GM13976 (cell line): ENCODE results near the gene SEMA5A.

ENCODE experiments used
- DNase-seq: peaks from one replicate; pipeline ENCODE4 v3.0.0; 2012; ENCODE audit warnings: low spot score
- in situ Hi-C: fragments of 300-500 bp; cut with MboI; formaldehyde crosslinking; loops from one replicate; pipeline ENCODE4 v1.12.0; 2022; ENCODE audit warnings: low sequenced_read_pairs, mixed read lengths, inconsistent platforms; ENCODE audit not compliant: unreplicated experiment
- TF ChIP-seq, protein P1 (sequence below): IDR thresholded peaks from 2 replicates; pipeline ENCODE4 v1.5.1; 2012; ENCODE audit warnings: borderline replicate concordance, mild to moderate bottlenecking; ENCODE audit not compliant: insufficient read depth; ENCODE audit errors: extremely low read depth, missing control alignments, control extremely low read depth

The SEMA5A gene

DNA sequence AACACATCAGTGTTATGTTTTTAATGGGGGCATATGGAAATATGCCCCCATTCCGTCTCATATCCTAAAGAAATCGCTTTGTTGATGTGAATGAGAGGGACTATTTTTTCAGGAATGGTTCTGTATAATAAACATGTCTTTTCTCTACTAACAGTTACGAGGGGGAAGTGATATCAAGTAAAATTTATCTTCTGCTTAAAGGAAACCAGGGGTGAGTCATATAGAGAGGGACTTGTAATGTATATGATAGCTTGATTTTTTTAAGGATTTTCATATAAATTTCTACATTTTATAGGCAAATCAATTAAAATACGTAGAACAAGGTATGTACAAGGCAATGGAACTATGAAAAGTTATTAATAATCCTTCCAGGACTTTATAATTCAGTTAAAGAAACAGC, 207.1 kb downstream of the SEMA5A start:
- TF ChIP-seq, protein P1, sequence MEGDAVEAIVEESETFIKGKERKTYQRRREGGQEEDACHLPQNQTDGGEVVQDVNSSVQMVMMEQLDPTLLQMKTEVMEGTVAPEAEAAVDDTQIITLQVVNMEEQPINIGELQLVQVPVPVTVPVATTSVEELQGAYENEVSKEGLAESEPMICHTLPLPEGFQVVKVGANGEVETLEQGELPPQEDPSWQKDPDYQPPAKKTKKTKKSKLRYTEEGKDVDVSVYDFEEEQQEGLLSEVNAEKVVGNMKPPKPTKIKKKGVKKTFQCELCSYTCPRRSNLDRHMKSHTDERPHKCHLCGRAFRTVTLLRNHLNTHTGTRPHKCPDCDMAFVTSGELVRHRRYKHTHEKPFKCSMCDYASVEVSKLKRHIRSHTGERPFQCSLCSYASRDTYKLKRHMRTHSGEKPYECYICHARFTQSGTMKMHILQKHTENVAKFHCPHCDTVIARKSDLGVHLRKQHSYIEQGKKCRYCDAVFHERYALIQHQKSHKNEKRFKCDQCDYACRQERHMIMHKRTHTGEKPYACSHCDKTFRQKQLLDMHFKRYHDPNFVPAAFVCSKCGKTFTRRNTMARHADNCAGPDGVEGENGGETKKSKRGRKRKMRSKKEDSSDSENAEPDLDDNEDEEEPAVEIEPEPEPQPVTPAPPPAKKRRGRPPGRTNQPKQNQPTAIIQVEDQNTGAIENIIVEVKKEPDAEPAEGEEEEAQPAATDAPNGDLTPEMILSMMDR = no peak
- DNase-seq = no peak
- in situ Hi-C loops = no loop called here

DNA sequence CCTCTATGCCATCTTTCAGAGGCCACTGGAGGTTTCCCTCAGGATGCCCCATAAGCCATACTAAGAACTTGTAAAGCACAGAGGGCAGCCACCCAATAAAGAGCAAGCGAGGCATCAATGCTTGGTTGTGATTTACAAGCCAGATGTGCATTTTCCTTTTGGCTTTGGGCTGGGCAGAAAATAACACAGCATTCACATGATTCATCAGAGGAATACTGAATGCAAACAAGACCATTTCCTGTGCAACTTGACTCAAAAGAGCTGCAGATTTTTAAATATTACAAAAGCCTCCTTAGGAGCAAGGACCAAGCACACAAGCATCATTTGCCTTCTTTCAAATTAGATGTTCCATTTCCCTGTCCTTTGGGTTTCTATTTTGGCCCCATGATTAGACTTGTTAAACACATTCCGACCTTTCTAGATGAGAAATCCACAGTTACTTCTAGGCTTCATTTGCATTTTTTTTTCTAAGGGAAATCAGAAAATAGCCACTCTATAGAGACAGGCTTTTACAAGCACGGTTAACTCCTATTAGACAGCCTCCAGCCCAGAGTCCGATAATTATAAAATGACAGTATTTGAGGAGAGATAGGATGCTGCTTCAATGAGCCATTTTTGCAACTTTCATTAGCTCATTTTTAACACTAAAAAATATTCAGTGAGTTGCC, 207.8 kb downstream of the SEMA5A start:
- in situ Hi-C loops = no loop called here
- TF ChIP-seq, protein P1 = no peak
- DNase-seq = no peak

DNA sequence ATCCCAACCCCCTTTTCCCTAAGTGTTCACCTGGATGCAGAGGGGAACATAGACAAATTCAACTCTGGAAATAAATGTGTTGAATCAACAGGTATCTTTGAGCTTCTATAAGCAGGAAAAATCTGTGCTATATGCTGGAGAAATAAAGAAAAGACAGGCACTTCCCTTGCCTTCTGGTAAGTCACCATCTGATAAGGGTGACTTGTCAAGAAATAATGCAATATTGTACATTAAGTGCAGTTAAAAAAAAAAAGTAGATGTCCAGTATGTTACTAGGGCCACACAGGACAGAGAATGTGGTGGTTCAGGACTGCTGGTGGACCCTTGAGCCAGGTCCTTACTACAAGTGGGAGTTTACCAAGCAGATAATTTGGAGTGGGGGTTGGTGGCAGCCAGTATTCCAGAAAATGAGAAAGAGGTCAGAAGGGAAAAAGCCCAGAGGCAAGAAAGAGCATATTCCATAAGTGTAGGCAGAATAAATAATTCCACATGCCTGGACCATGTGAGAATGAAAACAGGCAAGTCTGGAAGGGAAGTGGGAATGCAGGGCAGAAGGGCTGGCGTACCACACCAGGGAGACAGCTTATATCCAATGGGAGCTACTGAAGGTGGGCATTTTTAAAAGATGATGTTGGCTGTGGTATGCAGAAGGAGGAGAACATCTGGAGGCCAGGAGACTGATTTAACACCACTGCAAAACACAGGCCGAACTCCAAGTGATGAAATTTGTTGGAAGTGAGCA, 209.9 kb downstream of the SEMA5A start:
- in situ Hi-C loops = no loop called here
- TF ChIP-seq, protein P1 = no peak
- no peak for DNase-seq

DNA sequence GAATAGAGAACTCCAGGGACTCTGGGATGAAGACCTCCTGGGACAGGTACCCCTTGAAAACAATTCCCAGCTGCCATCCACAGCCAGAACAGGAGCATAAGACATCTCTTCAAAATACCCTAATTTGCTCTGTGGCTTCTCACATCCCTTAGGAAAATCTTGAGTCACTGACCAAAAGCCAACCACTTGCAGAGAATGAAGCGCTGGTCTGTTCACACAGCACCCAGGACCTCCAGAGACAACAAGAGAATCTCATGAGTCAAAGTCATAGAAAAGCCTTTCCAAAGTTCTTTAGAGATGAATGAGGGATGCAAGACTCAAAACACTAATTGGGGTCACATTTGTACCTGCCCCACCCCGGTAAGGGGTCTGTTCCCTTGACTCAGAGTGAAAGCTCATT, 210.6 kb downstream of the SEMA5A start:
- in situ Hi-C loops = no loop called here

DNA sequence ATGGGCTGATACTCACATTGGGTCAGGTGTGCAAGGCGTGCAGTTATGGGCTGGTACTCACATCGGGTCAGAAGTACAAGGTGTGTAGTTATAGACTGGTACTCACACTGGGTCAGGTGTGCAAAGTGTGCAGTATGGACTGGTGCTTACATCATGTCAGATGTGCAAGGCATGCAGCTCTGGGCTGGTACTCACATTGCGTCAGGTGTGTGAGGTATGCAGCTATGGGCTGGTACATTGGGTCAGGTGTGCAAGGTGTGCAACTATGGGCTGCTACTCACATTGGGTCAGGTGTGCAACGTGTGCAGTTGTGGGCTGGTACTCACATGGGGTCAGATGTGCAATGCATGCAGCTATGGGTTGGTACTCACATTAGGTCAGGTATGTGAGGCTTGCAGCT, 213.8 kb downstream of the SEMA5A start:
- DNase-seq = no peak
- in situ Hi-C loops = no loop called here
- TF ChIP-seq, protein P1 = no peak

More for the DNA sequence above, 210.6 kb downstream of the SEMA5A start:
- no peak for DNase-seq
- TF ChIP-seq, protein P1 = no peak

DNA sequence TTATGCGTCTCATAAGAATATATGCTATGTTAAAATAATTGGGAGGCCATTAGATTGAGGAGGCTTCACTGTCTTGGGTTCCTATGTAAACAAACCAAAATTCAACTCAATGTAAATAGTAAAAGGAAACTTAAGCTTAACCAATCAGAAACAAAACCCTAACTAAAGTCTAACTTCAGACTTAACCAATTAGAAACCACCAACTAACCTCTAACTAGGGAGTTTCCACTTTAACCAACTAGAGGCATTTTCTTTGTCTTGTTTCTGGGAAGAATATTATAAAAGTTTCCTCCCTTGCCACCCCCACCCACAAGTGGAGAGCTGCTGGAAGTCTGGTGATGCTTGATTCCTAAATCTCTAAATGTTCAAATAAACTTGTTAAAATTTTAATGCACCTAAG, 214.5 kb downstream of the SEMA5A start:
- DNase-seq = no peak
- in situ Hi-C loops = no loop called here
- TF ChIP-seq, protein P1 = no peak
